ENCODE data around the gene RUFY3. TPM values are rescaled to one million over a fixed set of nuclear protein-coding genes. Genes with fewer than 3 reads are reported as not detected.
A peak's percentile ranks its signal among the peaks of the same experiment; 100 is the strongest.

RUFY3 gene
- total and polyA plus RNA-seq, 9 of the 15 experiments (the other 6 are each of a cell fraction or from before 2014, with no cell fraction given) = 4.2 to 31.1 (median 21.5) TPM

DNA sequence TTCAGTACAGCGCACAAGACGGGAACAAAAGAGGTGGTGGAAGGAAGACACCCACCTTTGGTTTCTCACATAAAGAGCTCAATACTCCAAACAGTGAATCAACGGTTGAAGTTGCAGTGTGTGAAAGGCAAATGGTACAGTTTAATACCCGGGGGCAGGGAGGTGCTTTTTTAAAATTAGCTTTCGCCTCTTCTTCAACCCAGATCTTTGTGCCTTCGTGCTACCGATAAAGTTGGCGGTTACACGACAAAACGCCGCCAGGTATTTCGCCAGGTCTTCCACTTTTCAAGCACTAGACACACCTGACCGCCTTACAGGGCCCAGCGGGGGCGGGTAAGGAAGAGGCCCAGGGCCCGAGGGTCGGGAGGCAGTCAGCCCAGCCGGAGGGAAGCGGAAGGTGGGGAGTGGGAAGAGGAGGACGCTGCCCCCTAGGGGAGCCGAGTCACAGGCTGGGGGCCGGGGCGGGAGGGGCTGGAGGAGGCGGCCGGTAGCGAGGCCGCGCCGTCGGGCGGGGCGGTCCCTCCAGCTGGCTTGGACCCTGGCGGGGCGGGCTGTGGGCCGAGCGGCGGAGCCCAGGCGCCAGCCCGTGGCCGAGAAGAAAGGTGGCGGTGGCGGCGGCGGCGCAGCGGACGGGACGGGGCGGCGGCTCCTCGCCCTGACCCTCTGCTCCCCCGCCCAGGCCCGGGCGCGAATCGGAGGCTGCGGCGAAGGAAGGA is 17.4 kb upstream of the RUFY3 start (continued):
- TF ChIP-seq TSC22D4 (tag; IDR thresholded peaks at IDR 0.05) (no peak), PHF21A (IDR thresholded peaks at IDR 0.05; ENCODE audit: borderline replicate concordance, low read depth) (no peak), MCM3 (IDR thresholded peaks at IDR 0.05) (no peak), NCOA1 (IDR thresholded peaks at IDR 0.05; ENCODE audit: low read depth) (no peak), ZNF431 (CRISPR knock-in tag; IDR thresholded peaks at IDR 0.05) (0 out of 2 replicates have a peak, but pooled peaks have one; percentile 17), HNRNPUL1 (IDR thresholded peaks at IDR 0.05; ENCODE audit: low read length) (no peak), ZNF217 (CRISPR knock-in tag; IDR thresholded peaks at IDR 0.05) (no peak), HCFC1 (IDR thresholded peaks at IDR 0.05; ENCODE audit: low read depth, low read length) (peak; percentile 48; the same call in 1 of the 2 replicates), SAFB2 (IDR thresholded peaks at IDR 0.05; ENCODE audit: borderline replicate concordance, low read depth, low read length, severe bottlenecking) (no peak), ESRRA (IDR thresholded peaks at IDR 0.05; ENCODE audit: borderline replicate concordance, low read depth) (peak; percentile 10; the same call in 1 of the 2 replicates), PHTF2 (CRISPR knock-in tag; IDR thresholded peaks at IDR 0.05) (no peak), PHF20 (IDR thresholded peaks at IDR 0.05; ENCODE audit: partially characterized antibody) (peak; percentile 72), NELFE (IDR thresholded peaks at IDR 0.05; ENCODE audit: insufficient read depth, insufficient read length) (no peak), ZNF766 (CRISPR knock-in tag; conservative IDR thresholded peaks at IDR 0.05) (no peak), KAT8 (IDR thresholded peaks at IDR 0.05; ENCODE audit: low read depth) (no peak), ZNF79 (CRISPR knock-in tag; IDR thresholded peaks at IDR 0.05; ENCODE audit: low read depth) (no peak), CCAR2 (IDR thresholded peaks at IDR 0.05; ENCODE audit: low read depth, low read length) (no peak), TAF1 (IDR thresholded peaks at IDR 0.05; ENCODE audit: control insufficient read depth, extremely low read depth, insufficient read depth, low read length, severe bottlenecking) (peak; percentile 70), PRMT5 (CRISPR knock-in tag; IDR thresholded peaks at IDR 0.05) (no peak)
- TF ChIP-seq, protein P1, sequence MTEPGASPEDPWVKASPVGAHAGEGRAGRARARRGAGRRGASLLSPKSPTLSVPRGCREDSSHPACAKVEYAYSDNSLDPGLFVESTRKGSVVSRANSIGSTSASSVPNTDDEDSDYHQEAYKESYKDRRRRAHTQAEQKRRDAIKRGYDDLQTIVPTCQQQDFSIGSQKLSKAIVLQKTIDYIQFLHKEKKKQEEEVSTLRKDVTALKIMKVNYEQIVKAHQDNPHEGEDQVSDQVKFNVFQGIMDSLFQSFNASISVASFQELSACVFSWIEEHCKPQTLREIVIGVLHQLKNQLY (CRISPR knock-in tag; conservative IDR thresholded peaks at IDR 0.05) = no peak
- TF ChIP-seq, protein P2, sequence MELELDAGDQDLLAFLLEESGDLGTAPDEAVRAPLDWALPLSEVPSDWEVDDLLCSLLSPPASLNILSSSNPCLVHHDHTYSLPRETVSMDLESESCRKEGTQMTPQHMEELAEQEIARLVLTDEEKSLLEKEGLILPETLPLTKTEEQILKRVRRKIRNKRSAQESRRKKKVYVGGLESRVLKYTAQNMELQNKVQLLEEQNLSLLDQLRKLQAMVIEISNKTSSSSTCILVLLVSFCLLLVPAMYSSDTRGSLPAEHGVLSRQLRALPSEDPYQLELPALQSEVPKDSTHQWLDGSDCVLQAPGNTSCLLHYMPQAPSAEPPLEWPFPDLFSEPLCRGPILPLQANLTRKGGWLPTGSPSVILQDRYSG (tag; conservative IDR thresholded peaks at IDR 0.05; ENCODE audit: low read depth) = no peak
- TF ChIP-seq, protein P3, sequence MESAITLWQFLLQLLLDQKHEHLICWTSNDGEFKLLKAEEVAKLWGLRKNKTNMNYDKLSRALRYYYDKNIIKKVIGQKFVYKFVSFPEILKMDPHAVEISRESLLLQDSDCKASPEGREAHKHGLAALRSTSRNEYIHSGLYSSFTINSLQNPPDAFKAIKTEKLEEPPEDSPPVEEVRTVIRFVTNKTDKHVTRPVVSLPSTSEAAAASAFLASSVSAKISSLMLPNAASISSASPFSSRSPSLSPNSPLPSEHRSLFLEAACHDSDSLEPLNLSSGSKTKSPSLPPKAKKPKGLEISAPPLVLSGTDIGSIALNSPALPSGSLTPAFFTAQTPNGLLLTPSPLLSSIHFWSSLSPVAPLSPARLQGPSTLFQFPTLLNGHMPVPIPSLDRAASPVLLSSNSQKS (CRISPR knock-in tag; IDR thresholded peaks at IDR 0.05) = no peak
- TF ChIP-seq, protein P4, sequence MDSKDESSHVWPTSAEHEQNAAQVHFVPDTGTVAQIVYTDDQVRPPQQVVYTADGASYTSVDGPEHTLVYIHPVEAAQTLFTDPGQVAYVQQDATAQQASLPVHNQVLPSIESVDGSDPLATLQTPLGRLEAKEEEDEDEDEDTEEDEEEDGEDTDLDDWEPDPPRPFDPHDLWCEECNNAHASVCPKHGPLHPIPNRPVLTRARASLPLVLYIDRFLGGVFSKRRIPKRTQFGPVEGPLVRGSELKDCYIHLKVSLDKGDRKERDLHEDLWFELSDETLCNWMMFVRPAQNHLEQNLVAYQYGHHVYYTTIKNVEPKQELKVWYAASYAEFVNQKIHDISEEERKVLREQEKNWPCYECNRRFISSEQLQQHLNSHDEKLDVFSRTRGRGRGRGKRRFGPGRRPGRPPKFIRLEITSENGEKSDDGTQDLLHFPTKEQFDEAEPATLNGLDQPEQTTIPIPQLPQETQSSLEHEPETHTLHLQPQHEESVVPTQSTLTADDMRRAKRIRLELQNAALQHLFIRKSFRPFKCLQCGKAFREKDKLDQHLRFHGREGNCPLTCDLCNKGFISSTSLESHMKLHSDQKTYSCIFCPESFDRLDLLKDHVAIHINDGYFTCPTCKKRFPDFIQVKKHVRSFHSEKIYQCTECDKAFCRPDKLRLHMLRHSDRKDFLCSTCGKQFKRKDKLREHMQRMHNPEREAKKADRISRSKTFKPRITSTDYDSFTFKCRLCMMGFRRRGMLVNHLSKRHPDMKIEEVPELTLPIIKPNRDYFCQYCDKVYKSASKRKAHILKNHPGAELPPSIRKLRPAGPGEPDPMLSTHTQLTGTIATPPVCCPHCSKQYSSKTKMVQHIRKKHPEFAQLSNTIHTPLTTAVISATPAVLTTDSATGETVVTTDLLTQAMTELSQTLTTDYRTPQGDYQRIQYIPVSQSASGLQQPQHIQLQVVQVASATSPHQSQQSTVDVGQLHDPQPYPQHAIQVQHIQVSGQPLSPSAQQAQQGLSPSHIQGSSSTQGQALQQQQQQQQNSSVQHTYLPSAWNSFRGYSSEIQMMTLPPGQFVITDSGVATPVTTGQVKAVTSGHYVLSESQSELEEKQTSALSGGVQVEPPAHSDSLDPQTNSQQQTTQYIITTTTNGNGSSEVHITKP (IDR thresholded peaks at IDR 0.05; ENCODE audit: partially characterized antibody) = no peak

Measured in K562 (cell line).